HUES48 (cell line): Measurements from ENCODE around the gene BPIFB4.

Source experiments
- H3K27ac ChIP-seq: one replicate; pipeline ENCODE4 v1.7.0; 2013; ENCODE audit warnings: low read depth, low read length, inconsistent platforms
- H3K27me3 ChIP-seq: 2 replicates; pipeline ENCODE4 v1.6.1; 2013; ENCODE audit warnings: mild to moderate bottlenecking, low read length; ENCODE audit not compliant: control insufficient read depth, insufficient read depth
- H3K36me3 ChIP-seq: 2 replicates; pipeline ENCODE4 v1.6.1; 2013; ENCODE audit warnings: low read length; ENCODE audit not compliant: control insufficient read depth, insufficient read depth
- H3K4me1 ChIP-seq: 2 replicates; pipeline ENCODE4 v1.6.1; 2013; ENCODE audit warnings: mild to moderate bottlenecking, low read length; ENCODE audit not compliant: control insufficient read depth, insufficient read depth
- H3K4me3 ChIP-seq: 2 replicates; pipeline ENCODE4 v1.5.1; 2013; ENCODE audit warnings: mild to moderate bottlenecking, low read depth, low read length
- H3K9ac ChIP-seq: 2 replicates; pipeline ENCODE4 v1.6.1; 2013; ENCODE audit warnings: mild to moderate bottlenecking, low read depth, low read length, moderate library complexity
- H3K9me3 ChIP-seq: 2 replicates; pipeline ENCODE4 v1.6.1; 2013; ENCODE audit warnings: low read length; ENCODE audit not compliant: control insufficient read depth, insufficient read depth

Gene BPIFB4

DNA sequence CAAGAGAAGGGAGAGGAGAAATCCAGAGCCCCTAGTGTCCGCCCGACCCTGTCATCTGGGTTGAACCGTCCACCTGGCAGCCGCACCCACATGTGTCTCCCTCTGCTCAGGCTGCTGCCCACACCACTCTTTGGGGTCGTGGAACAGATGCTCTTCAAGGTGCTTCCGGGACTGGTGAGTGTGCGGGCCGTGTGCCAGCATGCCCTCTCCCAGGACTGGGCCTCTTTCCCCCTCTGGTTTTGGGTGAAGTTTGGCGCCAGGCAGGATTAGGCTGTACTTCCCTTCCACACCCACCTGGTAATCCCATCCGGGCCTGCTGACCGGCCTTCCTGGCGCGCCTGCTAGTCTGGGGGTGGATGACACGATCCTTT is 17.8 kb upstream of the BPIFB4 start:
- Histone ChIP-seq H3K27ac (no peak overlapping the region), H3K4me1 (no peaks in the 10 kb centered on the region), H3K27me3 (no peaks in the 10 kb centered on the region; the same call in 1 of the 2 replicates), H3K9me3 (no peaks in the 10 kb centered on the region), H3K9ac (no peak overlapping the region), H3K4me3 (no peak overlapping the region), H3K36me3 (no peaks in the 10 kb centered on the region)

DNA sequence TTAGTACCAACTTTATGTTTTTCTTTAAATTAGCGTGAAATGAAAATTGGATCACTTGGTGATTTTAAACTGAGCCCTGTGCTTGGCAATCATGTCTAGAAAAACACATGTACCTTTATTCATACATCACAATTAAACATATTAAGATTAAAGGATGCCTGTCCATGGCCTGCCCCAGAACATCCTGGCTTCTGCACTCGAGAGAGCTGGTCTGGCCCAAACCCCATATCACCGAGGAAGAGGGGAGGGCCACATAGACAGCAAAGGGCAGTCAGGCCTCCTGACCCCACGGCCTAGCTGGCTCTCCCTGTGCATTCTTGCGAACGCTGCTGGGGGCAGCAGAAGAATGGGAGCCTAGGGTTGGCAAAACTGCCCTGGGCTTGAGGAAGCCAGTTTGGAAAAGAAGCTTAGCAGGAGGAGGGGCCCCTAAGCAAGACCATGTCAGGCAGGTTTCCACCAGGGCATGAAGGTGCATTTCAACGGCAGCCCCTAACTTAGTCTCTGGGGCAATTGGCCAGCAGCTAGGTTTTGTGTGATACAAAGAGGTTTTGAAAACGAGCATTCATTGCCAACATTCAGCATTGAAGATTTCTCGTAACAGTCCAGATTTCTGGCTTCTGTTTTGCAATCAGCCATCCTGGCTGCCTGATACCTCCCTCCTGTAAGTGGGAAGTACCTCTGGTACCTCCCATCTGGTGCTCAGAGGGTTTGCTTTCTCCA is 17.2 kb upstream of the BPIFB4 start:
- Histone ChIP-seq H3K27ac (no peak overlapping the region), H3K9me3 (no peaks in the 10 kb centered on the region), H3K9ac (no peak overlapping the region), H3K36me3 (no peaks in the 10 kb centered on the region), H3K27me3 (no peaks in the 10 kb centered on the region; the same call in 1 of the 2 replicates), H3K4me1 (no peaks in the 10 kb centered on the region), H3K4me3 (no peak overlapping the region)

DNA sequence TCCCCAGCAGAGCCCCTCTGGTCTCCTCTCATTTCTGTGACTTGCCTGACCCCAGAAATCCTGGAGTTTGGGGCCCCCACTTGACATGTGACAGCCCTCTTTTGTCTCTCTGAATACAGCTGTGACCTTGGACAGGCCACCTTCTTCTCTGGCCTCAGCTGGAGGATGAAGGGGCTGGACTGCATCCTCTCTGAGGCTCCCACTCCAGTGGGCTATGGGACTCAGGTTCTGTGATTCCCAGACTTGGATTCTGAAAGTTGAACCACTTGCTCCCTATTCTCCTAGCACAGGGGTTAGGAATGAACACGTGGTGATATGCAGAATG is 16.7 kb upstream of the BPIFB4 start:
- Histone ChIP-seq H3K9ac (no peak overlapping the region), H3K4me1 (no peaks in the 10 kb centered on the region), H3K27me3 (no peaks in the 10 kb centered on the region; the same call in 1 of the 2 replicates), H3K9me3 (no peaks in the 10 kb centered on the region), H3K36me3 (no peaks in the 10 kb centered on the region), H3K27ac (no peak overlapping the region), H3K4me3 (no peak overlapping the region)

DNA sequence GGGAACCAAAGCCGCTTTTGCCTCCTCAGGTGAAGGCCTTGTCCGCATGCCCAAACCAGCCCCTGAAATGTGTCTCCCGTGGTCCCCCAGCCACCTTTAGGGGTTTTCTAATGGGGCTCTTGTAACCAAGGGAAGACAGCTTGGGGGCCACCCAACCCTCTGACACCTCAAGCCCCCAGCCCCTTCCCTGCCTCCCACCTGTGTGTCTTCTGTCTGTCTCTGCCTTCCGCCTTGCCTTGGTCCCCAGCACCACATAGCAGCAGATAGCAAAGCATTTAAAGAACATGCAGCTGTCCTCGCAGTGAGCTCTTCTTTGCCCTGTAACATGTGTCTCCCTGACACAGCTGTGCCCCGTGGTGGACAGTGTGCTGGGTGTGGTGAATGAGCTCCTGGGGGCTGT is 16.2 kb upstream of the BPIFB4 start:
- H3K9ac ChIP-seq: no peak overlapping the region
- no peak overlapping the region for H3K4me3 ChIP-seq
- H3K9me3 ChIP-seq: no peaks in the 10 kb centered on the region
- H3K27ac ChIP-seq: no peak overlapping the region
- no peaks in the 10 kb centered on the region; the same call in 1 of the 2 replicates for H3K27me3 ChIP-seq
- H3K4me1 ChIP-seq: no peaks in the 10 kb centered on the region
- H3K36me3 ChIP-seq: no peaks in the 10 kb centered on the region

DNA sequence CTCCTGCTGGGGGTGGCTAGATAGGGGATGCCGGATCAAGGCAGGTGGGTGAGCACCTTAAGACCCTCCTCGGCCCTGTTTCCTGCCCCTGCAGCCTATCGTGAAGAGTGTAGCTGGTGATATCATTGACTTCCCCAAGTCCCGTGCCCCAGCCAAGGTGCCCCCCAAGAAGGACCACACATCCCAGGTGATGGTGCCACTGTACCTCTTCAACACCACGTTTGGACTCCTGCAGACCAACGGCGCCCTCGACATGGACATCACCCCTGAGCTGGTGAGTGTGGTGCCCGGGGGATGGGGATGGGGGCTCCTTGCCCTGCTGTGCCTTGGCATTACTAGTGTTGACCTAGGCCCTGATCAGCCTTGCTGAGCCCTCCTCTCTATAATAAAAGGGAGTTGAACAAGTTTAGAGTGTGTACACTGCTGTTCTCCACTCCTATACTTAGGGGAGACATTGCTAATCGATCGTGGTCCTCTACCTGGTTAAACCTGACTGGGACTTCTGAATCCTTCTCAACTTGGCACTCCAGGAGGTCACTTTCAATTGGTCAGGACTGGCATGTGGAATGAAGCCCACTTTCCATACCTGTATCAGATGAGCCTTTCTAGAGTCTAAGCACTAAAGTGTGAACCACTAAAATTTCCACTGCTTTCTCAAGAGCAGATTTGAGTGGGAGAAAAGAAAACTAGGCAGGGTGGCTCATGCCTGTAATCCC is 14.7 kb upstream of the BPIFB4 start:
- H3K9ac ChIP-seq: no peak overlapping the region
- no peak overlapping the region for H3K27ac ChIP-seq
- H3K4me1 ChIP-seq: no peaks in the 10 kb centered on the region
- no peaks in the 10 kb centered on the region for H3K9me3 ChIP-seq
- no peaks in the 10 kb centered on the region; the same call in 1 of the 2 replicates for H3K27me3 ChIP-seq
- no peak overlapping the region for H3K4me3 ChIP-seq
- no peaks in the 10 kb centered on the region for H3K36me3 ChIP-seq

DNA sequence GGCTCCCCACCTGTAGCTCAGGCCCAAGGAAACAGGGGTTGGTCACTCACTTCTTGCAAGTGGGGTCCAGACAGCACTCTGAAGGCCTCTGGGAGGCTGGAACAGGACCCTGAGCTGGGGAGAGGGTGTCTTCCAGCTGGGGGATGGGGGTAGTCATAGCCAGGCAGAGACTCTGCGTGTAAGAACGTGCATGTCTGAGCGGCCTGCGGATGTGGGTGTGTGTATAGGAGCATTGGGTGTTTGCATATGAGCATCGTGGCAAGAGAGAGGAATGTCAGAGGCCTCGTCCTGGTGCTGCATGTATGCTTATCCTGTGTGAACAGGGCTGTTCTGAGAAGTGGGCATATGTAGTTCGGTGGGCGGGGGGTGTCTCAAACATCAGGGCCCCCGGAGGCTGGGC is 13.7 kb upstream of the BPIFB4 start:
- no peak overlapping the region for H3K27ac ChIP-seq
- H3K36me3 ChIP-seq: no peaks in the 10 kb centered on the region
- no peaks in the 10 kb centered on the region; the same call in 1 of the 2 replicates for H3K27me3 ChIP-seq
- no peaks in the 10 kb centered on the region for H3K9me3 ChIP-seq
- no peaks in the 10 kb centered on the region for H3K4me1 ChIP-seq
- H3K4me3 ChIP-seq: no peak overlapping the region
- no peak overlapping the region for H3K9ac ChIP-seq

DNA sequence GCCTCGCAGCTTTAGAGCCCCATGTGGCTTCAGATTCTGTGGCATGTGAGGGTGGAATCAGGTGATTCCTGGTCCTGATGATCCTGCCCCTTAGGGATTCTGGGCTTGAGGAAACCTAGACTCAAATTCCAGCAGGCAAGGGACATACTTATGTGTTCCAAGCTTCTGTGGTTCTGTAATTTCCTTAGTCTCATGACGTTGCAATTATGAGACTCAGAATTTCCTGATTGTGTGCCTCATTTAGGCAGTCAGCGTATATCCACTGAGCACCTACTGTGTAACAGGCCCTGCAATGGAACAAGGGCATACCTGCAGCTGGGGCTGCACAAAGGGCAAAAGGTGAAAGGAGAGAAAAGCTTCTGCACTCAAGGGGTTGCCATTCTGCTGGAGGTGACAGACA is 11.6 kb upstream of the BPIFB4 start:
- H3K36me3 ChIP-seq: no peaks in the 10 kb centered on the region
- H3K9ac ChIP-seq: no peak overlapping the region
- H3K4me3 ChIP-seq: no peak overlapping the region
- H3K27ac ChIP-seq: no peak overlapping the region
- no peaks in the 10 kb centered on the region for H3K4me1 ChIP-seq
- H3K27me3 ChIP-seq: no peaks in the 10 kb centered on the region; the same call in 1 of the 2 replicates
- H3K9me3 ChIP-seq: no peaks in the 10 kb centered on the region

DNA sequence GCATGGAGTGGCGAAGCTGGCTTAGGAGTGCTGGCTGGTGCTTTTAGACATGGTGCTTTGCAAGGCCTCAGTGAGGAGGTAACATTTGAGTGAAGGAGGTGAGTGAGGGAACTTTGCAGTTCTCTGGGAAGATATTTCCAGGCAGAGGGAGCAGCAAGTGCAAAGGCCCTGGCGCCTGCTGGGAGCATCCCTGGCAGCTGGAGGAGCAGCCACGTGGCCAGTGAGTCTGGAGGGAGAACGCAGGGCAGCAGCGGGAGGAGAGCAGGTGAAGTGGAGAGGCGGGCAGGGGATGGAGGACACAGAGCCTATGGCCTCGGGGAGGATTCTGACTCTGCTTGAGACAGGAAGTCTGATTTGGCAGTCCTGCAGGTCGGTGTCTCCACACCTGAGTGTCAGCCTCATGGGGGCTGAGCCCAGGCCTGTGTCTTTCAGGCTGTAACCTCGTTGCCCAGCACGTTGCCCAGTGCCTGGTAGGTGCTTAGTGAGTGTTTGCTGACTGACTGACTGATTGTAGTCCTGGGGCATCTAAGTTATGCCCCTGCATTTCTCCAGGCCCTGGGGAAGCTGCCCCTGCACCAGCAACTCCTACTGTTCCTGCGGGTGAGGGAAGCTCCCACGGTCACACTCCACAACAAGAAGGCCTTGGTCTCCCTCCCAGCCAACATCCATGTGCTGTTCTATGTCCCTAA is 11.0 kb upstream of the BPIFB4 start:
- no peaks in the 10 kb centered on the region for H3K9me3 ChIP-seq
- no peaks in the 10 kb centered on the region for H3K36me3 ChIP-seq
- H3K9ac ChIP-seq: no peak overlapping the region
- no peaks in the 10 kb centered on the region for H3K4me1 ChIP-seq
- H3K27ac ChIP-seq: no peak overlapping the region
- H3K27me3 ChIP-seq: no peaks in the 10 kb centered on the region; the same call in 1 of the 2 replicates
- no peak overlapping the region for H3K4me3 ChIP-seq

DNA sequence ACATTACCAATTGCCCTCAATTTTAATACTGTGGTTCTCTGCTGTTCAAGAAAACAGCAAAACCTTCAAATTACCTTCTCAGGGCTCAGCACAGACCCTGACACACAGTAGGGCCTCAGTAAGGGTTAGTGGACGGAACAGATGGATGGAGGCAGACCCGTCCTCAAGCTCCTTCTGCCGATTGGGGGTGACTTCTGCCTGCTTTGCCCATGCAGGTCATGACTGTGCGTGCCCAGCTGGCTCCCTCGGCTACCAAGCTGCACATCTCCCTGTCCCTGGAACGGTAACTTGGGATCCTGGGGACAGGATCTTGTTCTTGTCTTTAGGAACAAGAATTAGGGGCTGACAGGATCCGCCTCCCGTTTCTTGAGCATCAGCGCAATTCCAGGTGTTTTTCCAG is 9.8 kb upstream of the BPIFB4 start:
- H3K4me1 ChIP-seq: no peaks in the 10 kb centered on the region
- H3K27me3 ChIP-seq: no peaks in the 10 kb centered on the region; the same call in 1 of the 2 replicates
- H3K9me3 ChIP-seq: no peaks in the 10 kb centered on the region
- H3K36me3 ChIP-seq: no peaks in the 10 kb centered on the region
- H3K9ac ChIP-seq: no peak overlapping the region
- H3K4me3 ChIP-seq: no peak overlapping the region
- H3K27ac ChIP-seq: no peak overlapping the region

DNA sequence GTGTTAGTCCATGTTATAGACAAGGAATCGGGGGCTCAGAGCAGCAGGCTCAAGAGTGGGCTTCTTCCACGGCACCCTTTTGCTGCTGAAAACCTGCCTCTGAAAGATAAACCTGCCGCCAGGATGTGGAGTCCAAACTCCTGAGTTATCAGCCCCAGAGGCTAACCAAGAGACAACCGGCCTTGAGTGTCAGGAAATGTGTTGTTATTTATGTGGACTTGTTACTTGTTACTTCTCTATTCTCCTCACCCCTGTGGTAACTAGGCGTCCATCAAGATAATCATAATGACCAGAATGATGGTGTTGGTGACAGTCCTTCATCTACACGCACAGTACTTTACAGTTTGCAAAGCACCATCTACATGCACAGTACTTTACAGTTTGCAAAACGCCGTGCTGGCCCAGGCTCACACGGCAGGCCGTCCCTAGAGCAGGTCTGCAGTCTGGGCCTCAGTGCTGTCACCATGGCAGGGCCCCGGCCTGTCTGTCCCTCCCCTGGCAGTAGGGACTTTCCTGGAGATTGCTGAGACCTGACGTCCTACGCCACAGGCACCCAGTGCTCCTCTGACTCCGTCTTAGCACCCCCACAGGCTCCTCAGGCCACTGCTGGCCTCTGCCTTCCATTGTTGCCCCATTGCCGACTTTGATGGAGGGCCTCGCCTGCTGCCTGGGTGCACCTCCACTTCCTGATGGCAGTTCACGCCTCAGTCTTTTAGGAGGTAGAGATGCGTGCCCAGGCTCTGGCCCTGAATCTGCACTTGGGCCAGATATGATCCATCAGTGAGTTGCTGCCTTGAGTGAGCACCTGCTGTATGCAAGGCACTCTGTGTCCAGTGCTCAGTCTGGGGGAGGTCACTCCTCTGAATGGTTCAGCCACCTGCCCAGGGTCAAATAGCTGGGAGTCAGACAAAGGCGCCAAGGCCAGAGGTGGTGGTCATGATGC is 9.1 kb upstream of the BPIFB4 start:
- no peaks in the 10 kb centered on the region for H3K9me3 ChIP-seq
- H3K4me1 ChIP-seq: no peaks in the 10 kb centered on the region
- H3K36me3 ChIP-seq: no peaks in the 10 kb centered on the region
- no peak overlapping the region for H3K27ac ChIP-seq
- H3K27me3 ChIP-seq: no peaks in the 10 kb centered on the region; the same call in 1 of the 2 replicates
- no peak overlapping the region for H3K4me3 ChIP-seq
- H3K9ac ChIP-seq: no peak overlapping the region
